ENCODE results near the gene CMSS1. TPM values are rescaled to one million over a fixed set of nuclear protein-coding genes. Genes with fewer than 3 reads are reported as not detected.

The CMSS1 gene
- total and polyA plus RNA-seq, 2 of the 13 experiments (the other 11 are each of a cell fraction or from before 2014, with no cell fraction given) = 6.4 to 48.7 TPM

DNA sequence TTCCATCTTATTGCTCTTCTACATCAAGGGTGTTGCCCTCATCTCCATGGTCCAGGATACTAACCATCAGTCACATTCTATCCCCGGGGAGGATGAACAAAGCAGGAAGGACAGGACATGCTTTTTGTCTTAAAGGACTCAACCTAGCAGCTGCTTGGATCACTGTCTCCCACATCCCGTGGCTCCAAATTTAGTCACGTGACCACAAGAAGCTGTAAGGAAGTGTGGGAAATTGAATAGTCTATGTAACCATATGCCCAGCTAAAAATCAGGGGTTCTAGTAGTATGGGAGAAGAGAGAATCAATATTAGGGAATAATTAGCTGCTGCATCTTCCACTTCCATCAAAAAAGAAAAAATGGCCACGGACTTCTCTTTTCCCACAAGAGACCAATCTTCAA is 18.2 kb upstream of the CMSS1 start (continued):
- no peak for TF ChIP-seq EZH2 (conservative IDR thresholded peaks at IDR 0.05; ENCODE audit: low read depth, low read length)
- TF ChIP-seq ZNF660 (CRISPR knock-in tag; IDR thresholded peaks at IDR 0.05; ENCODE audit: borderline replicate concordance, low read depth) = no peak
- TF ChIP-seq, protein P1, sequence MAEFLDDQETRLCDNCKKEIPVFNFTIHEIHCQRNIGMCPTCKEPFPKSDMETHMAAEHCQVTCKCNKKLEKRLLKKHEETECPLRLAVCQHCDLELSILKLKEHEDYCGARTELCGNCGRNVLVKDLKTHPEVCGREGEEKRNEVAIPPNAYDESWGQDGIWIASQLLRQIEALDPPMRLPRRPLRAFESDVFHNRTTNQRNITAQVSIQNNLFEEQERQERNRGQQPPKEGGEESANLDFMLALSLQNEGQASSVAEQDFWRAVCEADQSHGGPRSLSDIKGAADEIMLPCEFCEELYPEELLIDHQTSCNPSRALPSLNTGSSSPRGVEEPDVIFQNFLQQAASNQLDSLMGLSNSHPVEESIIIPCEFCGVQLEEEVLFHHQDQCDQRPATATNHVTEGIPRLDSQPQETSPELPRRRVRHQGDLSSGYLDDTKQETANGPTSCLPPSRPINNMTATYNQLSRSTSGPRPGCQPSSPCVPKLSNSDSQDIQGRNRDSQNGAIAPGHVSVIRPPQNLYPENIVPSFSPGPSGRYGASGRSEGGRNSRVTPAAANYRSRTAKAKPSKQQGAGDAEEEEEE (CRISPR knock-in tag; IDR thresholded peaks at IDR 0.05; ENCODE audit: borderline replicate concordance) = no peak
- TF ChIP-seq NR2F6 (IDR thresholded peaks at IDR 0.05) = no peak
- no peak for TF ChIP-seq NR2F6 (CRISPR knock-in tag; IDR thresholded peaks at IDR 0.05)
- TF ChIP-seq, protein P2, sequence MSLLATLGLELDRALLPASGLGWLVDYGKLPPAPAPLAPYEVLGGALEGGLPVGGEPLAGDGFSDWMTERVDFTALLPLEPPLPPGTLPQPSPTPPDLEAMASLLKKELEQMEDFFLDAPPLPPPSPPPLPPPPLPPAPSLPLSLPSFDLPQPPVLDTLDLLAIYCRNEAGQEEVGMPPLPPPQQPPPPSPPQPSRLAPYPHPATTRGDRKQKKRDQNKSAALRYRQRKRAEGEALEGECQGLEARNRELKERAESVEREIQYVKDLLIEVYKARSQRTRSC (CRISPR knock-in tag; IDR thresholded peaks at IDR 0.05; ENCODE audit: low read depth) = no peak

DNA sequence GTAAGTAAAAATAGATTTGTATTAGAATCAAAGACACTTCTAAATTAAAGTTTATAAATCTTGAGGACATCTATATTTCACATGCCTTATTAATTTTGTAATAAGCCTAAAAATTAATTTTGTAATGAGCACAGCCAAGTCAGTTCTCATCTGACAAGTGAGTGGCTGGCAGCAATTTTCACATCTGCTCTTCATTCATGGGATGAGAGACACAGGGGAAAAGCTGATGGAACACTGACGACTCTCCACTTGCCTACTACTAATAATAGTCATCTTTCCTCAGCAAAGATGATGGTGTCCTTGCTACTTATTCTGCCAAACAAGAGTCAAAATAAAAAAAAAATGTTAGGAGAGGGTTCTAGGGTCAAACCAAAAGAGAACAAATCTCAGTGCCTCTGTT is 14.4 kb upstream of the CMSS1 start:
- Histone ChIP-seq H2AFZ (ENCODE audit: low read length) (no peak overlapping the region), H4K20me1 (ENCODE audit: insufficient read depth, low read length) (no peaks in the 10 kb centered on the region), H3K36me3 (replicated peaks in 1 of 2; ENCODE audit: control insufficient read depth in 1 of 2, insufficient read depth in 2 of 2, low read length in 2 of 2) (no peaks in the 10 kb centered on the region), H3K9me3 (ENCODE audit: low read length) (peaks cover 22% of the 10 kb centered on the region), H3K9ac (ENCODE audit: insufficient read depth, low read depth, low read length) (no peak overlapping the region), H3K4me3 (replicated peaks in 1 of 3; ENCODE audit: insufficient read depth in 1 of 3, low read depth in 2 of 3, low read length in 3 of 3) (no peak overlapping the region), H3K4me2 (ENCODE audit: low read depth, low read length) (no peak overlapping the region), H3K27ac (ENCODE audit: extremely low read length, insufficient read depth, low read length) (no peak overlapping the region), H3K27me3 (ENCODE audit: control insufficient read depth in 1 of 2, insufficient read depth in 2 of 2, low read length in 2 of 2) (no peaks in the 10 kb centered on the region), H3K4me1 (ENCODE audit: insufficient read depth, low read length) (no peaks in the 10 kb centered on the region), H3K79me2 (ENCODE audit: insufficient read depth, low read length) (no peaks in the 10 kb centered on the region)
- no TSS peak for BruUV-seq (replicated peaks)
- in situ Hi-C loops (cut with HindIII; ENCODE audit: extremely low pct_ligation_motif_present, low pct_unique_long_range_greater_than_20kb) (loop anchor here (25.0 kb wide), 1 partner anchor 909 kb away; the partner anchor contains the start of gene TFG), intact Hi-C loops (cut with micrococcal nuclease; ENCODE audit: unreplicated experiment) (no loop called here)
- WGBS (ENCODE audit: low lambda C conversion rate) = 32% methylated on average over 1 of the region's 1 CpG
- POLR2A ChIA-PET = no interaction called here
- ATAC-seq (no peak), DNase-seq (ENCODE audit: low spot score) (no peak), FAIRE-seq (no peak)
- CTCF ChIA-PET (ENCODE audit: low intra/inter-chr PET ratio, low total read pairs) = no interaction called here
- TF ChIP-seq PHF5A (CRISPR knock-in tag; IDR thresholded peaks at IDR 0.05; ENCODE audit: low read depth, unreplicated experiment) (no peak), WIZ (CRISPR knock-in tag; IDR thresholded peaks at IDR 0.05) (no peak), ZNF737 (CRISPR knock-in tag; IDR thresholded peaks at IDR 0.05; ENCODE audit: borderline replicate concordance) (no peak), PHF20 (CRISPR knock-in tag; IDR thresholded peaks at IDR 0.05) (no peak), DNMT1 (CRISPR knock-in tag; IDR thresholded peaks at IDR 0.05) (no peak), HOXA7 (CRISPR knock-in tag; IDR thresholded peaks at IDR 0.05) (no peak), NFE2L2 (IDR thresholded peaks at IDR 0.05; ENCODE audit: low read length) (no peak), ZNF350 (CRISPR knock-in tag; IDR thresholded peaks at IDR 0.05; ENCODE audit: borderline replicate concordance, low read depth) (no peak), ZNF234 (CRISPR knock-in tag; conservative IDR thresholded peaks at IDR 0.05) (no peak)
- TF ChIP-seq, protein P3, sequence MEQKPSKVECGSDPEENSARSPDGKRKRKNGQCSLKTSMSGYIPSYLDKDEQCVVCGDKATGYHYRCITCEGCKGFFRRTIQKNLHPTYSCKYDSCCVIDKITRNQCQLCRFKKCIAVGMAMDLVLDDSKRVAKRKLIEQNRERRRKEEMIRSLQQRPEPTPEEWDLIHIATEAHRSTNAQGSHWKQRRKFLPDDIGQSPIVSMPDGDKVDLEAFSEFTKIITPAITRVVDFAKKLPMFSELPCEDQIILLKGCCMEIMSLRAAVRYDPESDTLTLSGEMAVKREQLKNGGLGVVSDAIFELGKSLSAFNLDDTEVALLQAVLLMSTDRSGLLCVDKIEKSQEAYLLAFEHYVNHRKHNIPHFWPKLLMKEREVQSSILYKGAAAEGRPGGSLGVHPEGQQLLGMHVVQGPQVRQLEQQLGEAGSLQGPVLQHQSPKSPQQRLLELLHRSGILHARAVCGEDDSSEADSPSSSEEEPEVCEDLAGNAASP (CRISPR knock-in tag; IDR thresholded peaks at IDR 0.05; ENCODE audit: borderline replicate concordance) = no peak
- TF ChIP-seq, protein P4, sequence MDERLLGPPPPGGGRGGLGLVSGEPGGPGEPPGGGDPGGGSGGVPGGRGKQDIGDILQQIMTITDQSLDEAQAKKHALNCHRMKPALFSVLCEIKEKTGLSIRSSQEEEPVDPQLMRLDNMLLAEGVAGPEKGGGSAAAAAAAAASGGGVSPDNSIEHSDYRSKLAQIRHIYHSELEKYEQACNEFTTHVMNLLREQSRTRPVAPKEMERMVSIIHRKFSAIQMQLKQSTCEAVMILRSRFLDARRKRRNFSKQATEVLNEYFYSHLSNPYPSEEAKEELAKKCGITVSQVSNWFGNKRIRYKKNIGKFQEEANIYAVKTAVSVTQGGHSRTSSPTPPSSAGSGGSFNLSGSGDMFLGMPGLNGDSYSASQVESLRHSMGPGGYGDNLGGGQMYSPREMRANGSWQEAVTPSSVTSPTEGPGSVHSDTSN (CRISPR knock-in tag; IDR thresholded peaks at IDR 0.05) = no peak
- TF ChIP-seq, protein P5, sequence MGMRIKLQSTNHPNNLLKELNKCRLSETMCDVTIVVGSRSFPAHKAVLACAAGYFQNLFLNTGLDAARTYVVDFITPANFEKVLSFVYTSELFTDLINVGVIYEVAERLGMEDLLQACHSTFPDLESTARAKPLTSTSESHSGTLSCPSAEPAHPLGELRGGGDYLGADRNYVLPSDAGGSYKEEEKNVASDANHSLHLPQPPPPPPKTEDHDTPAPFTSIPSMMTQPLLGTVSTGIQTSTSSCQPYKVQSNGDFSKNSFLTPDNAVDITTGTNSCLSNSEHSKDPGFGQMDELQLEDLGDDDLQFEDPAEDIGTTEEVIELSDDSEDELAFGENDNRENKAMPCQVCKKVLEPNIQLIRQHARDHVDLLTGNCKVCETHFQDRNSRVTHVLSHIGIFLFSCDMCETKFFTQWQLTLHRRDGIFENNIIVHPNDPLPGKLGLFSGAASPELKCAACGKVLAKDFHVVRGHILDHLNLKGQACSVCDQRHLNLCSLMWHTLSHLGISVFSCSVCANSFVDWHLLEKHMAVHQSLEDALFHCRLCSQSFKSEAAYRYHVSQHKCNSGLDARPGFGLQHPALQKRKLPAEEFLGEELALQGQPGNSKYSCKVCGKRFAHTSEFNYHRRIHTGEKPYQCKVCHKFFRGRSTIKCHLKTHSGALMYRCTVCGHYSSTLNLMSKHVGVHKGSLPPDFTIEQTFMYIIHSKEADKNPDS (CRISPR knock-in tag; IDR thresholded peaks at IDR 0.05) = no peak

Measured in HepG2 (cell line).